NCI-H524 treated with DMSO at 0.1 percent for 48 hours (cell line): ENCODE data around the gene GPR142.

Source experiments
- DNase-seq: peaks from one replicate; lab custom pipeline; 2025; lab: John Stamatoyannopoulos, UW

GPR142 gene

GRCh38 chr17:74369665-74370490 lies 2.6 kb downstream of the GPR142 start:
- no peak for DNase-seq

- DNase-seq: no peak
Measured at GRCh38 chr17:74371653-74372147, 4.4 kb downstream of the GPR142 start.

GRCh38 chr17:74372426-74372825 lies 5.1 kb downstream of the GPR142 start:
- DNase-seq: no peak

GRCh38 chr17:74373838-74374606 lies 6.7 kb downstream of the GPR142 start:
- peak; percentile 79 for DNase-seq

- no peak for DNase-seq
Measured at GRCh38 chr17:74374858-74375257, 7.6 kb downstream of the GPR142 start.

GRCh38 chr17:74379495-74380085 lies 12.3 kb downstream of the GPR142 start:
- DNase-seq: peak; percentile 89

- DNase-seq: no peak
Measured at GRCh38 chr17:74380086-74380958, 13.0 kb downstream of the GPR142 start.

GRCh38 chr17:74380959-74381808 lies 13.9 kb downstream of the GPR142 start:
- DNase-seq: no peak

GRCh38 chr17:74383141-74383540 lies 15.8 kb downstream of the GPR142 start:
- DNase-seq: no peak

- no peak for DNase-seq
Measured at GRCh38 chr17:74385201-74385600, 17.9 kb downstream of the GPR142 start.

- DNase-seq: no peak
Measured at GRCh38 chr17:74386386-74386785, 19.1 kb downstream of the GPR142 start.

GRCh38 chr17:74387365-74388218 lies 20.3 kb downstream of the GPR142 start:
- DNase-seq: no peak

- no peak for DNase-seq
Measured at GRCh38 chr17:74389084-74389753, 21.9 kb downstream of the GPR142 start.

- no peak for DNase-seq
Measured at GRCh38 chr17:74389937-74390679, 22.8 kb downstream of the GPR142 start.

GRCh38 chr17:74390680-74391653 lies 23.7 kb downstream of the GPR142 start:
- DNase-seq: no peak

GRCh38 chr17:74391771-74392170 lies 24.5 kb downstream of the GPR142 start:
- DNase-seq: no peak

GRCh38 chr17:74392848-74393247 lies 25.5 kb downstream of the GPR142 start:
- DNase-seq: no peak
